Measurements from ENCODE around the gene RDH13. TPM values are rescaled to one million over a fixed set of nuclear protein-coding genes. Genes with fewer than 3 reads are reported as not detected.
A peak's percentile ranks its signal among the peaks of the same experiment; 100 is the strongest.

Gene RDH13
- total and polyA plus RNA-seq, 2 of the 8 experiments (the other 6 are each of a cell fraction or from before 2014, with no cell fraction given), result 15.9 to 31.5 TPM

- no peak overlapping the region for H3K27ac ChIP-seq (ENCODE audit: low read depth, low read length)
- H3K56ac ChIP-seq (replicated peaks; ENCODE audit: insufficient read length, low read depth, low read length), result no peak overlapping the region
- peaks cover 0 to 10% (median 5%) of the 10 kb centered on the region in 4 experiments; a peak in 6 of 7 replicates for H3K4me1 ChIP-seq (replicated peaks in 1 of 4; ENCODE audit: control insufficient read depth in 3 of 4, insufficient read depth in 4 of 4, low read length in 3 of 4)
- H4K91ac ChIP-seq (replicated peaks; ENCODE audit: insufficient read length, low read length), result no peak overlapping the region
- DNase-seq (ENCODE audit: low read depth in 1 of 2, low spot score in 2 of 2) (peak in 1 of 2 experiments; percentile 68), FAIRE-seq (no peak)
- H3K4me2 ChIP-seq (ENCODE audit: insufficient read depth in 1 of 2, low read depth in 2 of 2, low read length in 2 of 2), result peak overlapping the region; percentile 83 to 88
- H2BK12ac ChIP-seq (ENCODE audit: low read depth, low read length), result peak overlapping the region; percentile 39; the same call in 1 of the 2 replicates
- no peak overlapping the region; the same call in 1 of the 2 replicates for H2BK15ac ChIP-seq (ENCODE audit: low read length)
- H3K79me1 ChIP-seq (ENCODE audit: low read depth, low read length), result no peaks in the 10 kb centered on the region
- 10% methylated on average over 21 of the region's 30 CpGs; no CpG with 5 or more reads in 1 of the 2 experiments for WGBS, 2 experiments (ENCODE audit: extremely low coverage in 1 of 2, insufficient coverage in 1 of 2, insufficient read length in 1 of 2, insufficient replicate concordance in 2 of 2, low coverage in 1 of 2, low lambda C conversion rate in 2 of 2, missing lambda C conversion rate in 1 of 2)
- peaks cover 0 to 5% of the 10 kb centered on the region in 2 experiments for H4K20me1 ChIP-seq (replicated peaks in 1 of 2; ENCODE audit: control insufficient read depth in 1 of 2, insufficient read depth in 2 of 2, low read length in 2 of 2)
- peak overlapping the region; percentile 48 for H3K18ac ChIP-seq (ENCODE audit: extremely low read depth, low read length)
- no peak overlapping the region for H2BK5ac ChIP-seq (ENCODE audit: low read depth, low read length)
- no peak overlapping the region for H3K9ac ChIP-seq (replicated peaks in 1 of 4; ENCODE audit: extremely low read depth in 1 of 4, low read depth in 3 of 4, low read length in 3 of 4)
- no peaks in the 10 kb centered on the region for H3K79me2 ChIP-seq (ENCODE audit: control insufficient read depth in 1 of 2, insufficient read depth in 2 of 2, low read length in 2 of 2)
- no peak overlapping the region for H2BK120ac ChIP-seq (replicated peaks; ENCODE audit: low read depth, low read length)
- H3K23ac ChIP-seq (ENCODE audit: insufficient read length), result no peak overlapping the region
- H3K14ac ChIP-seq (ENCODE audit: insufficient read length), result no peak overlapping the region
- ChIA-PET POLR2A (ENCODE audit: partially characterized antibody) (interaction anchor here (0.7 to 5.8 kb wide), 8 partner anchors 9 to 330 kb away, joined by 3 to 33 read pairs (median 3); partner anchors contain the start of gene PPP1R12C), CTCF (ENCODE audit: partially characterized antibody) (interaction anchor here (0.5 to 3.3 kb wide), 9 partner anchors 11 to 192 kb away, joined by 3 to 20 read pairs (median 3); no protein-coding TSS in a partner anchor)
- no peak overlapping the region for H4K5ac ChIP-seq (ENCODE audit: insufficient read length, low read depth, low read length)
- H2AFZ ChIP-seq (ENCODE audit: low read length), result peak overlapping the region; percentile 72; the same call in 1 of the 2 replicates
- peaks cover 4% of the 10 kb centered on the region for H3K23me2 ChIP-seq (ENCODE audit: low read depth, low read length)
- no peak overlapping the region for H4K8ac ChIP-seq (ENCODE audit: extremely low read depth, insufficient read depth, low read length)
- no peak overlapping the region for H2AK5ac ChIP-seq (ENCODE audit: low read depth, low read length)
- peaks cover 18 to 82% (median 59%) of the 10 kb centered on the region in 4 experiments for H3K27me3 ChIP-seq (replicated peaks in 1 of 4; ENCODE audit: control insufficient read depth in 3 of 4, extremely low read depth in 1 of 4, insufficient read depth in 3 of 4, low read length in 3 of 4)
- H3K4me3 ChIP-seq (ENCODE audit: extremely low read depth in 1 of 4, insufficient read depth in 2 of 4, low read depth in 3 of 4, low read length in 4 of 4), result peak overlapping the region; percentile 16 to 60 (median 42)
- no peaks in the 10 kb centered on the region for H3K36me3 ChIP-seq (ENCODE audit: control insufficient read depth in 2 of 4, insufficient read depth in 4 of 4, low read length in 3 of 4)
- H2BK20ac ChIP-seq (ENCODE audit: low read length), result no peak overlapping the region
- H3K9me3 ChIP-seq (ENCODE audit: insufficient read depth in 2 of 2, low read depth in 1 of 2, low read length in 1 of 2), result no peaks in the 10 kb centered on the region
- H3K4ac ChIP-seq (replicated peaks; ENCODE audit: insufficient read length, low read depth, low read length), result no peak overlapping the region
- TF ChIP-seq MAX (IDR thresholded peaks at IDR 0.05), result peak; percentile 36; the same call in 1 of the 2 replicates
- TF ChIP-seq SP2 (IDR thresholded peaks at IDR 0.05; ENCODE audit: low read length), result no peak
- TF ChIP-seq CREB1 (IDR thresholded peaks at IDR 0.05), result peak; percentile 35; the same call in 1 of the 2 replicates
- TF ChIP-seq RNF2 (IDR thresholded peaks at IDR 0.05; ENCODE audit: borderline replicate concordance, low read depth, low read length, missing control alignments, poor library complexity, severe bottlenecking), result no peak
These were observed 6.3 kb upstream of the RDH13 start for GRCh38 chr19:55068950-55069864.
